ENCODE data around the gene DLK2.

Gene DLK2

GRCh38 chr6:43453831-43454230 lies 1.5 kb downstream of the DLK2 start:
- no peak for DNase-seq (ENCODE audit: low spot score)

DNA sequence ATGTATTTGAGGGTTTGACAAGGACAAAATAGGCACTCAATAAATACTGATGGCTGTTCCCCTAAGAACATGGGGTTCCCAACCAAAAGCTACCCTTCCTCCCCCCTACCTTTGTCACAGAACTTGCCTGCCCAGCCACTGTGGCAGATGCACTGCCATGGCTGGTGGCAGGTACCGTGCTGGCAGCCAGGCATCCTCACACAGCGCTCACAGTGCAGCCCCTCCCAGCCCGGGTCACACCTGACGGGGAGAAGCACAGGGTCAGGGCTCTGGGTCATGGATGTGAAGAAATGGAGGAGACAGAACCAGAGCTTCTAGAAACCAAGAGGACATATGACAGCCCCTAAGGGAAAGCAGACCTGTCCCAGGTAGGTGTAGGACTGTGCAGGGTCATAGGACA lies 2.5 kb downstream of the DLK2 start:
- no peak for DNase-seq (ENCODE audit: low spot score)

- DNase-seq (ENCODE audit: low spot score), result no peak
Measured at GRCh38 chr6:43451939-43452338, 3.4 kb downstream of the DLK2 start.

DNA sequence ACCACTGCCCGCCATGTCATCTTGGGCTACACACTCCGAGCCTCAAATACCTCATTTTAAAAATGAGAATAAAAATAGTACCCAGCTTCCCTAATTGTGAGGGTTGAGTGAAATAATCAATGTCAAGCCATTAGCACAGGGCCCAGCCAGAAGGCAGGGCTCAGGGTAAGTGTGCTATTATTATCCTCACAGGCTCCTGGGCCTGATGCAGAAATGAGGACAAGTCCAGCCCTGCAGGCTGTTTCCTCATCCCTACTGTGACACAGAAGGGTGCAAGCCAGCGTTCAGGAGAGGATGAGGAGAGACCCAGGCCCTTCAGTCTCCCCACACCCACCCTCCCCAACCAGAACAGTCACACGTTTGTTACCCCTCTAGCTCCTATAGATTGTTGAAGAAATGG lies 4.0 kb downstream of the DLK2 start:
- DNase-seq (ENCODE audit: low spot score), result no peak

DNA sequence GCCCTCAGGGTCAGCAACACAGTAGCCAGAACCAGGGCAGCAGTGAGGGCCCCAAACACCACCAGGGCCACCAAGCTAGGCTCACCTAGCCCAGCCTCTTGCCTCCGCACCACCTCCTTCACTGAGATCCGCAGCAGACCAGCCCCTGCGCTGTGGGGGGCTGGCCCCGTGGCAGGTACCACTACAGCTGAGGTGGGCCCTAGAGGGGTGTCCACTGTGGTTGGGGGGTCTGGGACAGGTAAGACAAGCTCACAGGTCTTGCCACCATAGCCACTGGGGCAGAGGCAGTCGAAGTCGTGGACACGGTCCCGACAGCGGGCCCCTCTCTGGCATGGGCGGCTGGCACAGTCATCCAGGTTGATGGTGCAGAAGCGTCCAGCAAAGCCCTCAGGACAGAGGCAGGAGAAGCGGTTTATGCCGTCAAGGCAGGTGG lies 4.6 kb downstream of the DLK2 start:
- DNase-seq (ENCODE audit: low spot score), result no peak

DNA sequence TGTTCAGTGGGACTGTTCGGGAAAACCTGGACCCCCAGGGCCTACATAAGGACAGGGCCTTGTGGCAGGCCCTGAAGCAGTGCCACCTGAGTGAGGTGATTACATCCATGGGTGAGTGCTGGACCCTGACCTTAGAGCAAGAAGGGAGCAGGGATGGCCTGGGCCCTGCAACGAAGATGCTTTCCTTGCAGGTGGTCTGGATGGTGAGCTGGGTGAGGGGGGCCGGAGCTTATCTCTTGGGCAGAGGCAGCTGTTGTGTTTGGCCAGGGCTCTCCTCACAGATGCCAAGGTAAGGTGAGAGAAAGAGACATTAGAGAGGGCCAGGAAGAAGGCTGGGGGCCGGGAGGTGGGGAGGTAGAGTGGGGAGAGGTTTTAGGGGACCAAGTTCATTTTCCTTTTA lies 6.4 kb downstream of the DLK2 start:
- DNase-seq (ENCODE audit: low spot score), result no peak

GRCh38 chr6:43447604-43448003 lies 7.7 kb downstream of the DLK2 start:
- no peak for DNase-seq (ENCODE audit: low spot score)

GRCh38 chr6:43445576-43445975 lies 9.8 kb downstream of the DLK2 start:
- DNase-seq (ENCODE audit: low spot score), result no peak

DNA sequence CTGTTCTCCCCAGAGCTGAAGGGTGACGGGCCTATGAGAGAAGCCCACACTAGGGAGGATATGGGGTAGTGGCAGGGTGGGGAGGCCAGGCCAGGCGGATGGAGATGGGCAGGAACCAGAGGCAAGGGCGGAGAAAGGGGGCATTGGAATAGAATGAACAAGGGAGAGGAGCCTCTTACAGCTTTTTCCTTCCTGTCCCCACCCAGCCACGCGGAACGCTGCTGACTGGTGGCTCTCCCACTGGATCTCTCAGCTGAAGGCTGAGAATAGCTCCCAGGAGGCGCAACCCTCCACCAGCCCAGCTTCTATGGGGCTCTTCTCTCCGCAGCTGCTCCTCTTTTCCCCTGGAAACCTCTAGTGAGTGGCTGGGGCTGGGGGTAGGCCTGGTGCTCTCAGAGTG lies 10.8 kb downstream of the DLK2 start:
- no peak for DNase-seq (ENCODE audit: low spot score)

- no peak for DNase-seq (ENCODE audit: low spot score)
Measured at GRCh38 chr6:43444036-43444435, 11.3 kb downstream of the DLK2 start.

DNA sequence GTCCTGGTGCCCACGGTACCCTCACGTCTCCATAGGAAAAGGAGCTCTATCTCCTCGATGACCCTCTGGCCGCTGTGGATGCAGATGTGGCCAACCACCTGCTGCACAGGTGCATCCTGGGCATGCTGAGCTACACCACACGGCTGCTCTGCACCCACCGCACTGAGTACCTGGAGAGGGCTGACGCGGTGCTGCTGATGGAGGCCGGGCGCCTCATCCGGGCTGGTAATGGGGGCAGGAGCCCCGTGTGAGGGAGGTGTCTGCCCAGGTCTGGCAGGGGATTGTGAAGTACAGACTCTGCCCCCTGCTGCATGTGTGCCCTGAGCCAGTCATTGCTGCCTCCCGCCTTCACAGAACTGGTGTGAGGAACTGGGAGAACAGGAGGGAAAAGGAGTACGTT lies 12.4 kb downstream of the DLK2 start:
- no peak for DNase-seq (ENCODE audit: low spot score)

DNA sequence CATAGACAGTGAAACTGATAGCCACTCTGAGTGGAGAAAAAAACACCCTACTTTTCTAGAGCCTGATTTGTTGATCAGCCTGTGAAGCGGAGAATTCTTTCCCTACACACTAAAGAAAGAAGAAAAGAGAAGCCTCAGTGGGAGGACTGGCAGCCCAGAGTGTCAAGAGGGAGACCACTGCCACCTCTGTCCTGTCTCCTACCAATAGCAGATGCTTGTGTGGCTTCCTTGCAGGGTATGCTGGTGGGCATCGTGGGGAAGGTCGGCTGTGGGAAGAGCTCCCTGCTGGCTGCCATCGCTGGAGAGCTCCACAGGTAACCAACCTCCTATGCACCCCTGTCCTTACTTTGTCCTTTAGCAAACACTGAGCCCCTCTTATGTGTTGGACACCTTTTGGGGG lies 17.6 kb downstream of the DLK2 start:
- DNase-seq (ENCODE audit: low spot score), result no peak

GRCh38 chr6:43436577-43437282 lies 18.6 kb downstream of the DLK2 start:
- no peak for DNase-seq (ENCODE audit: low spot score)

DNA sequence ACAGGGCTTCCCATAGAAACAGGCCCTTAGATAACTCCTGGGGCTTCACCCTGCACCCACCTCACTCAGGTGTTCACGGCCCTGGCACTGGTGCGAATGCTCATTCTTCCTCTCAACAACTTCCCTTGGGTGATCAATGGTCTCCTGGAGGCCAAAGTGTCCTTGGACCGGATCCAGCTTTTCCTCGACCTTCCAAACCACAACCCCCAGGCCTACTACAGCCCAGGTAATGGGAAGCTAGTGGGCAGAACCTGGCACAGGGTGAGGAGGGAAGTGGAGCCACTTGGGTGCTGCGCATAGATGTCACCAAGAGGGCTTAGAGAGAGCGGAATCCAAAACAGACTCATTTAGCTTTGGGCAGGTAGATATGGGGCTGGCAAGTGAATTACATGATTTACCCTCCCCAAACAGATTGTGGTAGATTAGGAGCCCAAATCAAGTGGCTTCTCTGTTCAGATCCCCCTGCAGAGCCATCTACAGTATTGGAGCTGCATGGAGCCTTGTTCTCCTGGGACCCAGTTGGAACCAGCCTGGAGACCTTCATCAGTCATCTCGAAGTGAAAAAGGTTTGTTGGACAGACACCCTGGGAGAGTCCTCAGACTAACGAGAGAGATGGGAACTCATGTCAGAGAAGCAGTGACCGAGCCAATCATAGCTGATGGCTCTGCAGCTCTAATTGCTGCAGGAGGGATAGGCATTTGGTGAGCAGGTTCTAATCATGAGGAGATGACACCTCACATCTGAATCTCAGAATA lies 19.5 kb downstream of the DLK2 start:
- DNase-seq (ENCODE audit: low spot score), result no peak

GRCh38 chr6:43434943-43435342 lies 20.4 kb downstream of the DLK2 start:
- DNase-seq (ENCODE audit: low spot score), result no peak

- no peak for DNase-seq (ENCODE audit: low spot score)
Measured at GRCh38 chr6:43434001-43434840, 21.1 kb downstream of the DLK2 start.

DNA sequence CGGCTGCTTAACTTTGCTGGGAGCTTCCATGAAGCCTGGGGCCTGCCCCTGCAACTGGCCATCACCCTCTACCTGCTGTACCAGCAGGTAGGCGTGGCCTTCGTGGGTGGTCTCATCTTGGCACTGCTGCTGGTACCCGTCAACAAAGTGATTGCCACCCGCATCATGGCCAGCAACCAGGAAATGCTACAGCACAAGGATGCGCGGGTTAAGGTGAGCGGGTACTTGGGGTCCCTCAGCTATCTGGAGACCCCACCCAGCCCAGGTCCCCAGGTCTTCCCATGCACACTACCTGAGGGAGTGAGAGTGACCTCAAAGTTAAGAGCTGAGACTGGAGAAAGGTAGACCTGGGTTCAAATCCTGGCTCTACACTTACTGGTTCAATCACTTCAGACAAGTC lies 22.2 kb downstream of the DLK2 start:
- DNase-seq (ENCODE audit: low spot score), result no peak

GRCh38 chr6:43432009-43432945 lies 23.1 kb downstream of the DLK2 start:
- no peak for DNase-seq (ENCODE audit: low spot score)

- DNase-seq (ENCODE audit: low spot score), result no peak
Measured at GRCh38 chr6:43428874-43429273, 26.5 kb downstream of the DLK2 start.

DNA sequence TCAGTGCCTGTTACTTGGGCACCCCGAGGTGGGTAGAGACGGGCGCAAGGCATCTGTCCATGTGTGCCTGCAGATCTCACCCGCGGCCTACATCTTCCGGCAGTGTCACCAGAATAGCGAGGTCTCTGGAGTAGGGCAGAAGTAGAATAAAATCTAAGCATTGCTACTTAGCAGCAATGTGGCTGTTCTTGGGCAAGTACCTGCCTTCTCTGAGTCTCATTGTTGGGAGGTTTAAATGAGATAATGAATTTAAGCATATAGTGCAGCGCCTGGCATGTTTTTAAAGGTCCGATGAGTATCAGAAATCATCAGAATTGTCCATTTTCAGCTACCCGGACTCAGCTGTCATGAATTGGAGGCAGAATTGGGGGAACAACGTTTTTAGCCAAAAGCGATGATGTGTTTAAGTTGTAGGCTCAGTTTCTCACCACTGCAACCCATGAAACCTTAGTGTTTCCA lies 27.2 kb downstream of the DLK2 start:
- DNase-seq (ENCODE audit: low spot score), result no peak

GRCh38 chr6:43427406-43428111 lies 27.8 kb downstream of the DLK2 start, which contains the start of gene ABCC10:
Gene ABCC10 (plus strand): TSS chr6:43427541. CDS start chr6:43427979, 438 bp downstream.
- peak; percentile 97 for DNase-seq (ENCODE audit: low spot score)
